Measurements from ENCODE around the gene TBC1D1.

GRCh38 chr4:37934609-37935008 lies 43.7 kb downstream of the TBC1D1 start:
- TF ChIP-seq CTCF (IDR thresholded peaks at IDR 0.05; ENCODE audit: poor library complexity, severe bottlenecking) (no peak), TAF1 (IDR thresholded peaks at IDR 0.05; ENCODE audit: low read depth) (no peak), RAD21 (conservative IDR thresholded peaks at IDR 0.05) (no peak), EZH2 (IDR thresholded peaks at IDR 0.05; ENCODE audit: borderline replicate concordance, insufficient read depth, low read length, poor library complexity, severe bottlenecking) (no peak), POLR2AphosphoS5 (IDR thresholded peaks at IDR 0.05) (no peak)

Measured in neural cell (in vitro differentiated cells).